DOHH2 (cell line): ENCODE measurements around the gene KANK4.

ENCODE experiments used
- H3F3A ChIP-seq: fragments of 200-600 bp; sonication (generic), shearing (Covaris generic); 2 replicates; pipeline ENCODE4 v1.6.0; 2016; ENCODE audit warnings: antibody characterized with exemption, mild to moderate bottlenecking; ENCODE audit not compliant: control insufficient read depth, insufficient read depth
- H3K27ac ChIP-seq: fragments of 200-600 bp; sonication (generic); 2 replicates; pipeline ENCODE4 v1.5.1; 2014; ENCODE audit warnings: low read depth, mild to moderate bottlenecking, low read length, moderate library complexity
- H3K27me3 ChIP-seq: fragments of 200-600 bp; sonication (generic); 2 replicates; pipeline ENCODE4 v1.6.1; 2014; ENCODE audit warnings: mild to moderate bottlenecking, low read length, mixed read lengths; ENCODE audit not compliant: control insufficient read depth
- H3K36me3 ChIP-seq: fragments of 200-600 bp; sonication (generic); 2 replicates; pipeline ENCODE4 v1.6.1; 2014; ENCODE audit warnings: mild to moderate bottlenecking, low read length, moderate library complexity, mixed read lengths; ENCODE audit not compliant: control insufficient read depth
- H3K4me1 ChIP-seq: fragments of 200-600 bp; sonication (generic); 2 replicates; pipeline ENCODE4 v1.6.1; 2014; ENCODE audit warnings: mild to moderate bottlenecking, low read length, mixed read lengths; ENCODE audit not compliant: control insufficient read depth
- H3K4me2 ChIP-seq: fragments of 200-600 bp; sonication (generic); 2 replicates; pipeline ENCODE4 v1.6.0; 2014; ENCODE audit warnings: mild to moderate bottlenecking, low read length, moderate library complexity
- H3K4me3 ChIP-seq: fragments of 200-600 bp; sonication (generic); 2 replicates; pipeline ENCODE4 v1.5.1; 2014; ENCODE audit warnings: mild to moderate bottlenecking, low read length, mixed read lengths
- H3K79me2 ChIP-seq: fragments of 200-600 bp; sonication (generic); 2 replicates; pipeline ENCODE4 v1.6.1; 2014; ENCODE audit warnings: mild to moderate bottlenecking, low read length, mixed read lengths; ENCODE audit not compliant: control insufficient read depth
- H3K9me2 ChIP-seq: fragments of 200-600 bp; sonication (generic); replicated peaks from 2 replicates; pipeline ENCODE4 v1.6.1; 2014; ENCODE audit warnings: mild to moderate bottlenecking, low read length, mixed read lengths; ENCODE audit not compliant: control insufficient read depth
- H3K9me3 ChIP-seq: fragments of 200-600 bp; sonication (generic); 2 replicates; pipeline ENCODE4 v1.6.1; 2014; ENCODE audit warnings: antibody characterized with exemption, low read length, mixed read lengths; ENCODE audit not compliant: control insufficient read depth, insufficient read depth
- H4K20me1 ChIP-seq: fragments of 200-600 bp; sonication (generic); 2 replicates; pipeline ENCODE4 v1.6.0; 2014; ENCODE audit warnings: low read depth, mild to moderate bottlenecking, antibody characterized with exemption, low read length, moderate library complexity; ENCODE audit not compliant: control insufficient read depth, insufficient read depth
- EZH2phosphoT487 ChIP-seq: fragments of 200-600 bp; sonication (generic); IDR thresholded peaks from 2 replicates; pipeline ENCODE4 v1.6.1; 2017; ENCODE audit warnings: borderline replicate concordance, mild to moderate bottlenecking, antibody characterized with exemption, low read length, moderate library complexity, mixed read lengths
- TF ChIP-seq, protein P1 (sequence below): fragments of 200-600 bp; sonication (generic); IDR thresholded peaks from one replicate; pipeline ENCODE4 v1.5.1; 2014; ENCODE audit warnings: antibody characterized with exemption, mild to moderate bottlenecking, low read depth, low read length; ENCODE audit not compliant: poor library complexity, severe bottlenecking

KANK4 gene

DNA sequence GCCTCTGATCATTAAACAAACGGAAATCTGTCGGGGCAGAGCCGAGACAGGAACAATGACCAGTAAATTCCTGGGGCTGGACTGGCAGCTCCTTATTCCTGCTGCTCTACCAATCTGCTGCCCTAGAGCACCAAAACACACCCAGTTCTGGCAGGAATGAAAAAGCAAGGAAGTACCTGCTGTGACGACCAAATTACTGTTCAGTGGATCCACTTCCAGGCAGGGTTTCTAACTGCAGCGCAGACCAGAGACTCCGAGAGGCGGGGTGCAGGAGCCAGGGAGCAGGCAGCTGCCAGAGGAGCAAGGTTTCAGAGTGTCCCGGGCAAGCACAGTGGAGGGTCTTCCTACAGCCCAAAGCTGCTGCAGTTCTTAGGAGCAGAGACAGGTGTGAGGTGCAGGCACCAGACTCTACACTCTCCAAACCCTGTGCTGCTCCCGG, 32.4 kb downstream of the KANK4 start:
- Histone ChIP-seq H3K27ac (no peak overlapping the region), H3K79me2 (no peaks in the 10 kb centered on the region), H3K4me1 (no peaks in the 10 kb centered on the region), H3K4me2 (no peak overlapping the region), H3K9me3 (no peaks in the 10 kb centered on the region), H3K27me3 (peaks cover 18% of the 10 kb centered on the region), H4K20me1 (no peaks in the 10 kb centered on the region), H3F3A (no peaks in the 10 kb centered on the region), H3K9me2 (no peaks in the 10 kb centered on the region), H3K36me3 (no peaks in the 10 kb centered on the region), H3K4me3 (no peak overlapping the region)
- no peak for TF ChIP-seq EZH2phosphoT487
- TF ChIP-seq, protein P1, sequence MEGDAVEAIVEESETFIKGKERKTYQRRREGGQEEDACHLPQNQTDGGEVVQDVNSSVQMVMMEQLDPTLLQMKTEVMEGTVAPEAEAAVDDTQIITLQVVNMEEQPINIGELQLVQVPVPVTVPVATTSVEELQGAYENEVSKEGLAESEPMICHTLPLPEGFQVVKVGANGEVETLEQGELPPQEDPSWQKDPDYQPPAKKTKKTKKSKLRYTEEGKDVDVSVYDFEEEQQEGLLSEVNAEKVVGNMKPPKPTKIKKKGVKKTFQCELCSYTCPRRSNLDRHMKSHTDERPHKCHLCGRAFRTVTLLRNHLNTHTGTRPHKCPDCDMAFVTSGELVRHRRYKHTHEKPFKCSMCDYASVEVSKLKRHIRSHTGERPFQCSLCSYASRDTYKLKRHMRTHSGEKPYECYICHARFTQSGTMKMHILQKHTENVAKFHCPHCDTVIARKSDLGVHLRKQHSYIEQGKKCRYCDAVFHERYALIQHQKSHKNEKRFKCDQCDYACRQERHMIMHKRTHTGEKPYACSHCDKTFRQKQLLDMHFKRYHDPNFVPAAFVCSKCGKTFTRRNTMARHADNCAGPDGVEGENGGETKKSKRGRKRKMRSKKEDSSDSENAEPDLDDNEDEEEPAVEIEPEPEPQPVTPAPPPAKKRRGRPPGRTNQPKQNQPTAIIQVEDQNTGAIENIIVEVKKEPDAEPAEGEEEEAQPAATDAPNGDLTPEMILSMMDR, result no peak

DNA sequence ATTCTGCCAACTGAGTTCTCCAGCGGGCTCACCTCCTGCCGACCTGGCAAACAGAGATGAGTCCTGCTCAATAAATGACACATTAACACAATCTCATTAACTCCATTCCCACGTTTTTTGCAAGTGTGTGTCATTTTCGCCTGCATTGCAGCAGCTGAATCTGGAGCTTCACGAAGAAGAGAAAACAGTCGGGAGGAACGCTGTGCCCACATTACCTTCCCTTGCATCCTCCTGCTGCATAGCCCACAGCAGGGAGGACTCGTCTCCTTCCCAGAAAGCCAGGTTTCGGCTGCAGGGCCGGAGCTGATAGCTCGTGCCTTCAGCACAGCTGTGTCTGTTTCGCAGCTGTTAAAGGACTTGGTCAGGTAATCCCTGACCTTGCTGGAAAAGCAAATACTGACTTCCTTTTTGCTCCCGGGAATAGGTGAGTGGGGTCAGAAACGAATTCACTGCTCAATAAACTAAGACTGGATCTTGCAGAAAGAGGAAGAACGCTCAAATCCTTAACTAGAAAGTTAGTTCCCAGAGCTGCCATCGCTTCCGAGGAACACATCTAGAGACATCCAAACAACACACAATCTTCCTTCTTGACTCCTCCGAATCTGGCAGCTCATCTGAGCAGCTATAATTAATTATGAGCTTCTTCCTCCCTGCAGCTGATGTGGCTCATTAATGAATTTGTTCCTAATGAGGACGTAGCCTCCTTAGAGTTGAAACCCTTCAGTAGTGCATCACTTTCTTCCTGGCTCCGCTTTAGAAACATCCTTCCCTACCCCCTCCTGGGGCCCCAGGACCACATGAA, 33.0 kb downstream of the KANK4 start:
- H3K27me3 ChIP-seq, result peaks cover 18% of the 10 kb centered on the region
- no peak overlapping the region for H3K4me2 ChIP-seq
- H3K9me2 ChIP-seq, result no peaks in the 10 kb centered on the region

DNA sequence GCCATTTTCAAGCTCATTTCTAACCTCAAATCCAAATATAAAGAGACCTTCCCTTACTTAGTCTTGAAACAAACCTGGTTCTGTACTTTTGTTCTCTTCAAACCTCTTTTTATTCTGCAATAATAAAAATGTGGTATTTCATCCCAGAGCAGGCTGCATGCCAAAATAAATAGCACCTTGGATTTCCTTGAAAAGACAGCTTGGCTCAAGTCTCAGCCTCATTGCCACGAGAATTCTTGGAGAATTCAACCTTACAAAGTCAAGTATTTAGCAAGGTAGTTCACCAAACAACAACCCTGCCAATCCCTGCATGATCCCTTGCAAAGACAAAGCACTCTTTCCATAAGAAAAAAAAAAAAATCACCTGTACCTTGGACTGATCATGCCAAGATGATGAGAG, 33.8 kb downstream of the KANK4 start:
- H3K27ac ChIP-seq, result no peak overlapping the region
- H3K9me3 ChIP-seq, result 0 out of 2 replicates have a peak, but pooled peaks cover 4% of the 10 kb centered on the region
- no peaks in the 10 kb centered on the region for H3K4me1 ChIP-seq
- no peak for TF ChIP-seq EZH2phosphoT487
- TF ChIP-seq, protein P1, result no peak
- no peak overlapping the region for H3K4me3 ChIP-seq
- peaks cover 18% of the 10 kb centered on the region for H3K27me3 ChIP-seq
- no peak overlapping the region for H3K4me2 ChIP-seq
- no peaks in the 10 kb centered on the region for H3K79me2 ChIP-seq
- H3F3A ChIP-seq, result no peaks in the 10 kb centered on the region
- H3K9me2 ChIP-seq, result no peaks in the 10 kb centered on the region
- no peaks in the 10 kb centered on the region for H4K20me1 ChIP-seq
- no peaks in the 10 kb centered on the region for H3K36me3 ChIP-seq

More for the DNA sequence above, 33.0 kb downstream of the KANK4 start:
- no peaks in the 10 kb centered on the region for H3K4me1 ChIP-seq
- no peaks in the 10 kb centered on the region for H3K79me2 ChIP-seq
- H3K36me3 ChIP-seq, result no peaks in the 10 kb centered on the region
- H3F3A ChIP-seq, result no peaks in the 10 kb centered on the region
- 0 out of 2 replicates have a peak, but pooled peaks cover under 1% of the 10 kb centered on the region for H3K9me3 ChIP-seq
- no peak for TF ChIP-seq EZH2phosphoT487
- TF ChIP-seq, protein P1, result no peak
- H3K27ac ChIP-seq, result no peak overlapping the region
- H4K20me1 ChIP-seq, result no peaks in the 10 kb centered on the region
- no peak overlapping the region for H3K4me3 ChIP-seq
